Measurements from ENCODE around the gene ELP2. TPM values are rescaled to one million over a fixed set of nuclear protein-coding genes. Genes with fewer than 3 reads are reported as not detected.

Gene ELP2
- total RNA-seq, 4 donors from 2014 or later, result 58.6 to 197 (median 73.2) TPM

GRCh38 chr18:36212301-36213171, 82.8 kb downstream of the ELP2 start:
- Histone ChIP-seq H3K9me3 (no peaks in the 10 kb centered on the region), H3K4me3 (no peak overlapping the region), H3K27me3 (no peaks in the 10 kb centered on the region), H3K27ac (no peak overlapping the region), H3K36me3 (no peaks in the 10 kb centered on the region), H3K4me1 (peaks cover 15% of the 10 kb centered on the region)
- WGBS, result 74% methylated on average over 13 of the region's 13 CpGs
- DNase-seq (ENCODE audit: low spot score in 2 of 2), result no peak
- TF ChIP-seq EP300 (IDR thresholded peaks at IDR 0.05) (no peak), POLR2AphosphoS5 (IDR thresholded peaks at IDR 0.05) (no peak), POLR2A (IDR thresholded peaks at IDR 0.05) (no peak)
- TF ChIP-seq, protein P1, sequence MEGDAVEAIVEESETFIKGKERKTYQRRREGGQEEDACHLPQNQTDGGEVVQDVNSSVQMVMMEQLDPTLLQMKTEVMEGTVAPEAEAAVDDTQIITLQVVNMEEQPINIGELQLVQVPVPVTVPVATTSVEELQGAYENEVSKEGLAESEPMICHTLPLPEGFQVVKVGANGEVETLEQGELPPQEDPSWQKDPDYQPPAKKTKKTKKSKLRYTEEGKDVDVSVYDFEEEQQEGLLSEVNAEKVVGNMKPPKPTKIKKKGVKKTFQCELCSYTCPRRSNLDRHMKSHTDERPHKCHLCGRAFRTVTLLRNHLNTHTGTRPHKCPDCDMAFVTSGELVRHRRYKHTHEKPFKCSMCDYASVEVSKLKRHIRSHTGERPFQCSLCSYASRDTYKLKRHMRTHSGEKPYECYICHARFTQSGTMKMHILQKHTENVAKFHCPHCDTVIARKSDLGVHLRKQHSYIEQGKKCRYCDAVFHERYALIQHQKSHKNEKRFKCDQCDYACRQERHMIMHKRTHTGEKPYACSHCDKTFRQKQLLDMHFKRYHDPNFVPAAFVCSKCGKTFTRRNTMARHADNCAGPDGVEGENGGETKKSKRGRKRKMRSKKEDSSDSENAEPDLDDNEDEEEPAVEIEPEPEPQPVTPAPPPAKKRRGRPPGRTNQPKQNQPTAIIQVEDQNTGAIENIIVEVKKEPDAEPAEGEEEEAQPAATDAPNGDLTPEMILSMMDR (IDR thresholded peaks at IDR 0.05), result no peak

DNA sequence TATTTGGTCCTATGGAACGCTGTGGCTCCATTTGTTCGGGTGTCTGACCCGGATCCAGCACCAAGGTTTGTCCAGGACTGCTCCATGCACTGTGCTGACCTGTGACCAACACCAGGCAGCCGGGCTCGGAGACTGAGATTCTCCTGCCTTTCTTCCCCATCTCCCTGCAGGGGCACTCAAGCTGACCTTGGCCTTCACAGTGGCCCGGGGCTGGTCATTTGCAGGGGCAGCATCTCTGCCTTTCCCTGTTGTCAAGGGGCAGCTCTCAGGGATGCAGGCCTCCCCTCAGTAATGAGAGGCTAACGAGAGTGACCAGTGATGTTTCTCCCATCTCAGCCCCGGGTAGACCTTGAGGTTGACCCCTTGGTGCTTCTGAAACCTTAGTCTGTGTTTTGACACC, 85.1 kb downstream of the ELP2 start:
- no peak for TF ChIP-seq POLR2AphosphoS5 (IDR thresholded peaks at IDR 0.05)
- TF ChIP-seq, protein P1 (IDR thresholded peaks at IDR 0.05), result no peak
- no peak for TF ChIP-seq POLR2A (IDR thresholded peaks at IDR 0.05)
- TF ChIP-seq EP300 (IDR thresholded peaks at IDR 0.05), result no peak
- WGBS, result 91% methylated on average over 8 of the region's 8 CpGs
- no peaks in the 10 kb centered on the region for H3K9me3 ChIP-seq

GRCh38 chr18:36215577-36215976, 85.9 kb downstream of the ELP2 start:
- Histone ChIP-seq H3K27me3 (no peaks in the 10 kb centered on the region), H3K27ac (no peak overlapping the region), H3K4me1 (peaks cover 15% of the 10 kb centered on the region), H3K4me3 (no peak overlapping the region), H3K9me3 (no peaks in the 10 kb centered on the region), H3K36me3 (no peaks in the 10 kb centered on the region)
- 82% methylated on average over 9 of the region's 9 CpGs for WGBS
- TF ChIP-seq, protein P1 (IDR thresholded peaks at IDR 0.05), result no peak
- TF ChIP-seq POLR2AphosphoS5 (IDR thresholded peaks at IDR 0.05) (no peak), POLR2A (IDR thresholded peaks at IDR 0.05) (no peak), EP300 (IDR thresholded peaks at IDR 0.05) (no peak)
- DNase-seq (ENCODE audit: low spot score in 2 of 2), result no peak

More for the DNA sequence above, 85.1 kb downstream of the ELP2 start:
- H3K27ac ChIP-seq, result no peak overlapping the region
- DNase-seq (ENCODE audit: low spot score in 2 of 2), result no peak
- H3K4me1 ChIP-seq, result peaks cover 15% of the 10 kb centered on the region
- H3K36me3 ChIP-seq, result no peaks in the 10 kb centered on the region
- H3K27me3 ChIP-seq, result no peaks in the 10 kb centered on the region
- H3K4me3 ChIP-seq, result no peak overlapping the region

- TF ChIP-seq, protein P1 (IDR thresholded peaks at IDR 0.05), result no peak
- no peak for TF ChIP-seq EP300 (IDR thresholded peaks at IDR 0.05)
- TF ChIP-seq POLR2AphosphoS5 (IDR thresholded peaks at IDR 0.05), result no peak
- TF ChIP-seq POLR2A (IDR thresholded peaks at IDR 0.05), result no peak
- peaks cover 5% of the 10 kb centered on the region for H3K4me1 ChIP-seq
- WGBS, result 86% methylated on average over 3 of the region's 3 CpGs
Observed at GRCh38 chr18:36217348-36217747, 87.6 kb downstream of the ELP2 start.

DNA sequence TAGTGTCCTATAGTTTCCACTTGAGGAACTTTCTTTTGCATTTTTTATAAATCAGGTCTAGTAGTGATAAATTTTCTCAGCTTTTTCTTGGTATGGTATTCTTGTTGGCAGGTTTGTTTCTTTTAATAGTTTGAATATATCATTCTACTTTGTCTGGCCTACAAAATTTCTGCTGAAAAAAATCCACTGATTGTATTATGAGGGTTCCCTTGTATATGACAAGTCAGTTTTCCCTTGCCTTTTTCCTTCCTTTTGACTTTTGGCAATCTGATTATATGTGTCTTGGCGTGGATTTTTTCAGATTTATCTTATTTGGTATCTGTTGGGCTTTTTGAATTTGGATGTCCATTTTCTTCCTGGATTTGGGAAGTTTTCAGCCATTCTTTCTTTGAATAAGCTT, 99.5 kb downstream of the ELP2 start:
- DNase-seq (ENCODE audit: low spot score in 2 of 2), result no peak
- Histone ChIP-seq H3K27ac (no peak overlapping the region), H3K9me3 (peaks cover 16% of the 10 kb centered on the region), H3K36me3 (no peaks in the 10 kb centered on the region), H3K4me1 (no peaks in the 10 kb centered on the region), H3K4me3 (no peak overlapping the region), H3K27me3 (no peaks in the 10 kb centered on the region)
- WGBS, result 56% methylated on average over 1 of the region's 1 CpG
- TF ChIP-seq EP300 (IDR thresholded peaks at IDR 0.05) (no peak), POLR2A (IDR thresholded peaks at IDR 0.05) (no peak), POLR2AphosphoS5 (IDR thresholded peaks at IDR 0.05) (no peak)

More at GRCh38 chr18:36217348-36217747, 87.6 kb downstream of the ELP2 start:
- DNase-seq (ENCODE audit: low spot score in 2 of 2), result no peak
- no peak overlapping the region for H3K4me3 ChIP-seq
- H3K27ac ChIP-seq, result no peak overlapping the region
- H3K36me3 ChIP-seq, result no peaks in the 10 kb centered on the region
- no peaks in the 10 kb centered on the region for H3K27me3 ChIP-seq
- H3K9me3 ChIP-seq, result no peaks in the 10 kb centered on the region

Other genes with a start within 250 kb of the ELP2 start
- 10 to 100 TPM; 34.9 to 74.5 (median 47.3) TPM for gene RPRD1A, start 62.3 kb upstream of the ELP2 start, total RNA-seq
- gene SLC39A6, start 559 bp upstream of the ELP2 start, total RNA-seq, result 100 to 1,000 TPM in 2 of 4 donors, 10 to 100 TPM in 2; 44.3 to 107 (median 97.8) TPM
- gene MOCOS, start 57.6 kb downstream of the ELP2 start, total RNA-seq, result 1 to 10 TPM; 4.6 to 9.2 (median 6.4) TPM
- 10 to 100 TPM in 3 of 4 donors, 1 to 10 TPM in 1; 5.8 to 18.7 (median 15.5) TPM for gene FHOD3, start 167.8 kb downstream of the ELP2 start, total RNA-seq

Data from suprapubic skin (tissue), 4 donors.